GM12874 (cell line): ENCODE results near the gene ZNF10.

Source experiments
- CTCF ChIP-seq: IDR thresholded peaks from 2 replicates; pipeline ENCODE4 v1.5.1; 2011; ENCODE audit warnings: low read depth, mild to moderate bottlenecking, control low read depth, low read length, moderate library complexity; ENCODE audit not compliant: insufficient read depth

Gene ZNF10

GRCh38 chr12:133130038-133130807, at the start of gene ZNF10, which contains the start of gene ZNF891:
Gene ZNF10, plus strand, starts transcription at chr12:133130627. Its CDS starts 13,866 bp downstream, at chr12:133144493.
Gene ZNF891, minus strand, starts transcription at chr12:133130274. Its CDS starts 8,356 bp downstream, at chr12:133121918.
- TF ChIP-seq CTCF, result no peak

DNA sequence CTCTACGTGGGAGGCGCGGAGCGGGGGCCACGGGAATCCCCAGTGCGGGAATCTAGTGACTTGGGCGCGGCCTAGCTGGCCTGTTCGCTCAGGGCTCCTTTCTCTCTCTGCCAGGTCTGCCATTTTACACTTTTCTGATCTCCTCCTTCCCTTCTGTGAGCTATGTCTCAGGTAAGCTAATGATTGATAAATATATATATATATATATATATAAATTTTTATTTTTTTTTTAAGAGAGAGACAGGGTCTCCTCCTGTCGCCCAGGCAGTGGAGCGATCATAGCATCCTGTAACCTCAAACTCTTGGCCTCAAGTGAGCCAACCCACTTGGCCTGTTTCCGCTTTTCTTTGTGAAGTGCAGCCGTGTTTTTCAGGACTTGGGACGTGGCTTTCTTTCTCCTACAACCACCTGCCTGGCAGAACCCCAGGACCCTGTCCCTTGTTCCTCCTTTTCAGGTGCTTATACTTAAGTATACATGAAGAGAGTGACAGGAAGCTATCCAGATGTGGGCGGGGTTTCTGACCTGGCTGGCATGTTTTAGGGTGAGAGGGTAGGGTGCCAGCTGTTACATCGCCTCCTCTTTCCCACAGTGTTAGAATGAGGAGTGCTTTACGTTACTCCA, 49.2 kb upstream of the ZNF10 start:
- TF ChIP-seq CTCF, result no peak

DNA sequence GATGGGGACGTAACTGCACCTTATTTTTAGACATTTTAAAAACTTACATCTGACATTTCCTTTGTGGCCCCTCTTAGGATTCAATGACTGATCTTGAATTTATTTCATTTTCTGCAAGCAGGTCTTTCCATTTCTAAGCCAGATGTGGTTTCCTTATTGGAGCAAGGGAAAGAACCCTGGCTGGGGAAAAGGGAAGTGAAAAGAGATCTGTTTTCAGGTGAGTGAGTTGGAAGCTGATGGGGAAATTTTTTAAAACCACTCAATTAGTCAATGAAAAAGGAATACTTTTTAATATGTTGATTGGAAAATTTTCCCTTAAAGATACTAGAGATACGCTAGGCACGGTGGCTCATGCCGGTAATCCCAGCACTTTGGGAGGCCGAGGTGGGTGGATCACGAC, 47.1 kb upstream of the ZNF10 start:
- TF ChIP-seq CTCF, result no peak

GRCh38 chr12:133105620-133106019, 24.8 kb upstream of the ZNF10 start:
- no peak for TF ChIP-seq CTCF

DNA sequence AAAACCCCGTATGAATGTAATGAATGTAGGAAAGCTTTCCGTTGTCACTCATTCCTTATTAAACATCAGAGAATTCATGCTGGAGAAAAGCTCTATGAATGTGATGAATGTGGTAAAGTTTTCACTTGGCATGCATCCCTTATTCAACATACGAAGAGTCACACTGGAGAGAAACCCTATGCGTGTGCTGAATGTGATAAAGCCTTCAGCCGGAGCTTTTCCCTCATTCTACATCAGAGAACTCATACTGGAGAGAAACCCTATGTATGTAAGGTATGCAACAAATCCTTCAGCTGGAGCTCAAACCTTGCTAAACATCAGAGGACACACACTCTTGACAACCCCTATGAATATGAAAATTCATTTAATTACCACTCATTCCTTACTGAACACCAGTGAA, 24.2 kb upstream of the ZNF10 start:
- no peak for TF ChIP-seq CTCF

DNA sequence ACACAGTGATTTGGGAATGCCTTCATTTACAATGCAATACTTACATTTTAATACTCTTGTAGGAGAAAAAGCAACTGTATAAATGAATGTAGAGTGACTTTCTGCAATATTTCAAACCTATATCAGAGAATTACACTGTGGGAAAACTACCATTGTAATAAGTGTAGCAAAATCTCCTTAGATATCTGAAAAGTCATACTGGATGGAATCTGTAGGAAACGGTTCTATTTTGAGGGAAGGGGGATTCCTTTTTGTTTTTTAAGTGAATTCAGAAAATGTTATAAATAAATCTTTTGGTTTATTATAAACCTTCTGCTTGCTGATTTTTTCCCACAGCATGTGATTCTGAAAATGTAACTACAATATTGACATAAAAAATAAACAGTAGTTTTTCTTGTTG, 23.3 kb upstream of the ZNF10 start:
- TF ChIP-seq CTCF, result no peak

DNA sequence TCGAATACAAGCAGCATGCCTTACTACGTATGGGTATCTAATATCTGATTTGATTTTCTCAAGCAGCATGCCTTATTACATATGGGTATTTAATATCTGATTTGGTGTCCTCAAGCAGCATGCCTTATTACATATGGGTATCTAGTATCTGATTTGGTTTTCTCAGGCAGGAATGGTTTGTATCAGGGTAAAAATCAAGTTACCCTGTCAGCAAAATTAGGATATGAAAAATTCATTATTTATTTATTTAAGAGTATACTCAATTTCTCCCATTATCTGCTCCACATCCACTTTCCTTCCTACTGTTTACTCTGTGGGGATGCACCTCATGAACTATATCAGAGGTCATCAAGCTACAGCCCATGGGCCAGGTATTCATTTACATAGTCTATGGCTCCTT, 22.3 kb upstream of the ZNF10 start:
- TF ChIP-seq CTCF, result no peak
